HepG2 (cell line): ENCODE data around the gene NCKAP1. TPM values are rescaled to one million over a fixed set of nuclear protein-coding genes. Genes with fewer than 3 reads are reported as not detected.

Source experiments
- DMAP1 ChIP-seq: IDR thresholded peaks from 2 replicates; pipeline ENCODE4 v1.6.1; 2016
- LRRFIP1 ChIP-seq: sonication (generic); formaldehyde crosslinking; conservative IDR thresholded peaks from 2 replicates; pipeline ENCODE4 v1.4.0; 2020; ENCODE audit warnings: missing genetic modification reagents
- MAZ ChIP-seq, 2 experiments: sonication (generic) in 1 of 2; formaldehyde crosslinking in 1 of 2; IDR thresholded peaks; 2 replicates each; pipeline versions ENCODE4 v1.5.0 to v1.6.1; 2012 to 2020; ENCODE audit warnings: low read depth in 2 of 2, mild to moderate bottlenecking in 2 of 2, borderline replicate concordance in 1 of 2, improper control_type of control experiment in 1 of 2, low read length in 1 of 2, missing genetic modification reagents in 1 of 2, moderate library complexity in 1 of 2
- MEF2D ChIP-seq: sonication (generic); formaldehyde crosslinking; IDR thresholded peaks from 2 replicates; pipeline ENCODE4 v1.5.1; 2020; ENCODE audit warnings: mild to moderate bottlenecking, missing genetic modification reagents
- NFATC3 ChIP-seq: sonication (generic); formaldehyde crosslinking; IDR thresholded peaks from 2 replicates; pipeline ENCODE4 v1.5.1; 2020; ENCODE audit warnings: mild to moderate bottlenecking, missing genetic modification reagents
- NFRKB ChIP-seq: fragments of 450-650 bp; IDR thresholded peaks from 2 replicates; pipeline ENCODE4 v1.6.1; 2017
- PHF8 ChIP-seq: sonication (generic); formaldehyde crosslinking; IDR thresholded peaks from 2 replicates; pipeline ENCODE4 v1.5.0; 2020; ENCODE audit warnings: missing genetic modification reagents
- SMARCC2 ChIP-seq: fragments of 450-650 bp; IDR thresholded peaks from 2 replicates; pipeline ENCODE4 v1.6.1; 2017; ENCODE audit warnings: antibody characterized with exemption, mild to moderate bottlenecking
- ZNF260 ChIP-seq: sonication (generic); formaldehyde crosslinking; IDR thresholded peaks from 2 replicates; pipeline ENCODE4 v1.4.0; 2020; ENCODE audit warnings: missing genetic modification reagents, low read depth, mild to moderate bottlenecking, borderline replicate concordance
- ZNF382 ChIP-seq: sonication (generic); formaldehyde crosslinking; IDR thresholded peaks from 2 replicates; pipeline ENCODE4 v1.5.0; 2020; ENCODE audit warnings: missing genetic modification reagents, mild to moderate bottlenecking, borderline replicate concordance
- ZNF615 ChIP-seq: sonication (generic); formaldehyde crosslinking; IDR thresholded peaks from 2 replicates; pipeline ENCODE4 v1.5.0; 2020; ENCODE audit warnings: mild to moderate bottlenecking, missing genetic modification reagents, borderline replicate concordance
- ZNF629 ChIP-seq: sonication (generic); formaldehyde crosslinking; conservative IDR thresholded peaks from 2 replicates; pipeline ENCODE4 v1.5.0; 2020; ENCODE audit warnings: missing genetic modification reagents
- polyA plus RNA-seq, 8 experiments: library from polyadenylated mRNA; depleted of rRNA in 3 of 8; stranded (reverse) in 7 of 8; unstranded in 1 of 8; fragments of >200 nt; fragmentation: Illumina TruSeq in 4 of 8; extraction: Trizol in 4 of 8; gene quantifications; 2 replicates each; pipeline versions ENCODE4 v1.2.1 to v1.2.3, GENCODE V29; 2011 to 2016; ENCODE audit warnings: low read depth in 4 of 8, missing spikeins in 1 of 8, mixed read lengths in 1 of 8; ENCODE audit not compliant: insufficient read depth in 1 of 8
- total RNA-seq, 5 experiments: library from RNA; depleted of rRNA; stranded (reverse); fragments of >200 nt; fragmentation: Illumina TruSeq; extraction: Trizol; gene quantifications; 2 replicates each; pipeline ENCODE4 v1.2.3, GENCODE V29; 2016; ENCODE audit warnings: low read depth in 1 of 5
- TF ChIP-seq, protein P1 (sequence below): sonication (generic); formaldehyde crosslinking; IDR thresholded peaks from 2 replicates; pipeline ENCODE4 v1.5.1; 2020; ENCODE audit warnings: mild to moderate bottlenecking, missing genetic modification reagents, moderate library complexity
- TF ChIP-seq, protein P2 (sequence below): sonication (generic); formaldehyde crosslinking; IDR thresholded peaks from 2 replicates; pipeline ENCODE4 v1.4.0; 2020; ENCODE audit warnings: missing genetic modification reagents
- TF ChIP-seq, protein P3 (sequence below): sonication (generic); formaldehyde crosslinking; IDR thresholded peaks from 2 replicates; pipeline ENCODE4 v1.5.1; 2020; ENCODE audit warnings: mild to moderate bottlenecking, moderate library complexity, missing genetic modification reagents

Gene NCKAP1
- total and polyA plus RNA-seq, 2 of the 13 experiments (the other 11 are each of a cell fraction or from before 2014, with no cell fraction given), result 72.1 to 96.3 TPM

DNA sequence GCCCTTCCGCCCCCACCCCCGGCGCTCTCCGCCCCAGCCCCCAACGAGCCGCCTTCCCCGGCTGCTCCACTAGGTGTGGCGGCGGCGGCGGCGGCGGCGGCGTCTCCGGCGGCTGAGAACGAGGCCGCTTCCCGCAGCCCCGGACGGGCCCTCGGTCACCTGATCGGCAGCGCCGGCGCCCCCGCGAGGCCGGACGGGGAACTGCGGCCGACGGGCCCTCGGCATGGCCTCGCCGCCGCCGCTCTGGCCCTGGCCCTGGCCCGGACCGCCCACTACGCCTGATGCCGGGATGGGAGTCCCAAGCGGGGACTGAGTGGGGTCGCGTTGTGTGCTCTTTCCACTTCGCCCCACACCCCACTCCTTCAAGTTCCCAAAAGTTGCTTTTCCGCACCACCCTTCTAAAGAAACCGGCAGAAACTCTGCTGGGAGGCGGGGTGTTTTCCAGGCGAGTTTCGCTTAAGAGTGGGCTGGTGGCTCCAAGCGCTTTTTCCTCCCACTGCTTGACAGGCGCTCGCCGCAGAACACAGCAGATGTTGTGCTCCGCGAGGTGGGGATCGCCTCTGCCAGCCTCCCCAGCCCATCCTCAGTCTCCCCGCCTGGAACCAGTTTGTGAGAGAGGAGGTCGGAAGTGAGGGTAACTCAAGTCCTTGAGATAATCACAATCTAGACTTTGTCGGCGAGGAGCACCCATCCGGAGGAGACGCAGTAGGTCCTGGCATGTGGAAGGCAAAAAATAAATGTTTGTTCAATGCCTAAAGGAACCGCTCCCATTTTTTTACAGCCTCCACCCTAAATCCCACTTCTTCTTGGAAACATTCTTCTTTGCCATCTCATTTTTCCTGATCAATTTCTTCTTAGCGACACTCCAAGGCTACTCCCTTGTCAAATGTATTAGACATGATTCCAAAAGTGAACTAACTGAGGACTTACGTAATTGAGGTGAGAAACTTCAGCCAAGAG is at the start of gene NCKAP1 (continued):
- no peak for TF ChIP-seq ZNF260 (CRISPR knock-in tag)
- TF ChIP-seq SMARCC2, result no peak
- no peak for TF ChIP-seq ZNF615 (CRISPR knock-in tag)
- no peak for TF ChIP-seq MEF2D
- peak; percentile 65; the same call in 1 of the 2 replicates for TF ChIP-seq NFATC3 (CRISPR knock-in tag)
- TF ChIP-seq NFRKB, result no peak
- TF ChIP-seq, protein P1, sequence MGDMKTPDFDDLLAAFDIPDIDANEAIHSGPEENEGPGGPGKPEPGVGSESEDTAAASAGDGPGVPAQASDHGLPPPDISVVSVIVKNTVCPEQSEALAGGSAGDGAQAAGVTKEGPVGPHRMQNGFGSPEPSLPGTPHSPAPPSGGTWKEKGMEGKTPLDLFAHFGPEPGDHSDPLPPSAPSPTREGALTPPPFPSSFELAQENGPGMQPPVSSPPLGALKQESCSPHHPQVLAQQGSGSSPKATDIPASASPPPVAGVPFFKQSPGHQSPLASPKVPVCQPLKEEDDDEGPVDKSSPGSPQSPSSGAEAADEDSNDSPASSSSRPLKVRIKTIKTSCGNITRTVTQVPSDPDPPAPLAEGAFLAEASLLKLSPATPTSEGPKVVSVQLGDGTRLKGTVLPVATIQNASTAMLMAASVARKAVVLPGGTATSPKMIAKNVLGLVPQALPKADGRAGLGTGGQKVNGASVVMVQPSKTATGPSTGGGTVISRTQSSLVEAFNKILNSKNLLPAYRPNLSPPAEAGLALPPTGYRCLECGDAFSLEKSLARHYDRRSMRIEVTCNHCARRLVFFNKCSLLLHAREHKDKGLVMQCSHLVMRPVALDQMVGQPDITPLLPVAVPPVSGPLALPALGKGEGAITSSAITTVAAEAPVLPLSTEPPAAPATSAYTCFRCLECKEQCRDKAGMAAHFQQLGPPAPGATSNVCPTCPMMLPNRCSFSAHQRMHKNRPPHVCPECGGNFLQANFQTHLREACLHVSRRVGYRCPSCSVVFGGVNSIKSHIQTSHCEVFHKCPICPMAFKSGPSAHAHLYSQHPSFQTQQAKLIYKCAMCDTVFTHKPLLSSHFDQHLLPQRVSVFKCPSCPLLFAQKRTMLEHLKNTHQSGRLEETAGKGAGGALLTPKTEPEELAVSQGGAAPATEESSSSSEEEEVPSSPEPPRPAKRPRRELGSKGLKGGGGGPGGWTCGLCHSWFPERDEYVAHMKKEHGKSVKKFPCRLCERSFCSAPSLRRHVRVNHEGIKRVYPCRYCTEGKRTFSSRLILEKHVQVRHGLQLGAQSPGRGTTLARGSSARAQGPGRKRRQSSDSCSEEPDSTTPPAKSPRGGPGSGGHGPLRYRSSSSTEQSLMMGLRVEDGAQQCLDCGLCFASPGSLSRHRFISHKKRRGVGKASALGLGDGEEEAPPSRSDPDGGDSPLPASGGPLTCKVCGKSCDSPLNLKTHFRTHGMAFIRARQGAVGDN (CRISPR knock-in tag), result peak; percentile 82
- TF ChIP-seq DMAP1 (CRISPR knock-in tag), result no peak
- no peak for TF ChIP-seq ZNF382 (CRISPR knock-in tag)
- peak; percentile 34; the same call in 1 of the 2 replicates for TF ChIP-seq ZNF629 (CRISPR knock-in tag)
- TF ChIP-seq PHF8 (CRISPR knock-in tag), result no peak; the same call in 1 of the 2 replicates
- TF ChIP-seq, protein P2, sequence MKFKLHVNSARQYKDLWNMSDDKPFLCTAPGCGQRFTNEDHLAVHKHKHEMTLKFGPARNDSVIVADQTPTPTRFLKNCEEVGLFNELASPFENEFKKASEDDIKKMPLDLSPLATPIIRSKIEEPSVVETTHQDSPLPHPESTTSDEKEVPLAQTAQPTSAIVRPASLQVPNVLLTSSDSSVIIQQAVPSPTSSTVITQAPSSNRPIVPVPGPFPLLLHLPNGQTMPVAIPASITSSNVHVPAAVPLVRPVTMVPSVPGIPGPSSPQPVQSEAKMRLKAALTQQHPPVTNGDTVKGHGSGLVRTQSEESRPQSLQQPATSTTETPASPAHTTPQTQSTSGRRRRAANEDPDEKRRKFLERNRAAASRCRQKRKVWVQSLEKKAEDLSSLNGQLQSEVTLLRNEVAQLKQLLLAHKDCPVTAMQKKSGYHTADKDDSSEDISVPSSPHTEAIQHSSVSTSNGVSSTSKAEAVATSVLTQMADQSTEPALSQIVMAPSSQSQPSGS, result no peak
- no peak; the same call in 1 of the 2 replicates for TF ChIP-seq MAZ (IDR thresholded peaks at IDR 0.05; ENCODE audit: borderline replicate concordance, low read depth, low read length)
- TF ChIP-seq MAZ (CRISPR knock-in tag; IDR thresholded peaks at IDR 0.05; ENCODE audit: low read depth), result peak; percentile 75
- no peak for TF ChIP-seq LRRFIP1 (CRISPR knock-in tag)
- TF ChIP-seq, protein P3, sequence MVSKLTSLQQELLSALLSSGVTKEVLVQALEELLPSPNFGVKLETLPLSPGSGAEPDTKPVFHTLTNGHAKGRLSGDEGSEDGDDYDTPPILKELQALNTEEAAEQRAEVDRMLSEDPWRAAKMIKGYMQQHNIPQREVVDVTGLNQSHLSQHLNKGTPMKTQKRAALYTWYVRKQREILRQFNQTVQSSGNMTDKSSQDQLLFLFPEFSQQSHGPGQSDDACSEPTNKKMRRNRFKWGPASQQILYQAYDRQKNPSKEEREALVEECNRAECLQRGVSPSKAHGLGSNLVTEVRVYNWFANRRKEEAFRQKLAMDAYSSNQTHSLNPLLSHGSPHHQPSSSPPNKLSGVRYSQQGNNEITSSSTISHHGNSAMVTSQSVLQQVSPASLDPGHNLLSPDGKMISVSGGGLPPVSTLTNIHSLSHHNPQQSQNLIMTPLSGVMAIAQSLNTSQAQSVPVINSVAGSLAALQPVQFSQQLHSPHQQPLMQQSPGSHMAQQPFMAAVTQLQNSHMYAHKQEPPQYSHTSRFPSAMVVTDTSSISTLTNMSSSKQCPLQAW (CRISPR knock-in tag), result peak; percentile 83
